K562 (cell line): Measurements from ENCODE around the gene NUP85. TPM values are rescaled to one million over a fixed set of nuclear protein-coding genes. Genes with fewer than 3 reads are reported as not detected.

Source experiments
- ATAC-seq: fragments of 200-7000 bp; cut with Tn5 transposase; 3 replicates; pipeline ENCODE4 v1.9.1; 2020; ENCODE audit warnings: moderate library complexity
- BruUV-seq: library from RNA; stranded (reverse); fragments of 400-500 nt; replicated peaks from 2 replicates; lab custom pipeline; 2021; lab: Mats Ljungman, UMichigan
- CTCF ChIA-PET: fragments of 300-600 bp; formaldehyde crosslinking; extraction: SDS; loops from one replicate; lab custom pipeline; 2021; ENCODE audit warnings: low intra/inter-chr PET ratio; lab: Yijun Ruan, JAX
- POLR2A ChIA-PET: fragments of 300-600, 350-650 bp; sonication (Branson Sonifier 250); formaldehyde crosslinking; extraction: SDS; loops from one replicate; lab custom pipeline; 2021; ENCODE audit warnings: antibody characterized with exemption, inconsistent platforms; lab: Yijun Ruan, JAX
- DNase-seq, 4 experiments: peaks; one replicate each; pipeline versions ENCODE4 v3.0.0 to v3.0.0-alpha.2; 2011 to 2018; ENCODE audit warnings: low spot score in 3 of 4, mixed read lengths in 3 of 4; ENCODE audit errors: extremely low read depth in 1 of 4
- FAIRE-seq: peaks from 2 replicates; lab custom pipeline; 2011; peaks lifted over from hg19 to GRCh38; lab: Jason Lieb, UNC
- H2AFZ ChIP-seq: 2 replicates; pipeline ENCODE4 v1.6.0; 2011; ENCODE audit warnings: low read depth, low read length, control low read depth, inconsistent platforms
- H3K27ac ChIP-seq: fragments of 200-600 bp; 3 replicates; pipeline ENCODE4 v1.8.0; 2011; ENCODE audit warnings: low read depth, mild to moderate bottlenecking, control low read depth, inconsistent platforms, low read length, moderate library complexity, mixed read lengths; ENCODE audit errors: extremely low read depth
- H3K27me3 ChIP-seq, 2 experiments: fragments of 300-600 bp in 1 of 2; 2 replicates in 1 of 2; 3 replicates in 1 of 2; pipeline versions ENCODE4 v1.6.0 to v1.8.0; 2011; ENCODE audit warnings: inconsistent platforms in 2 of 2, low read length in 2 of 2, mild to moderate bottlenecking in 1 of 2, mixed read lengths in 1 of 2, moderate library complexity in 1 of 2; ENCODE audit not compliant: control insufficient read depth in 2 of 2, insufficient read depth in 2 of 2
- H3K36me3 ChIP-seq: fragments of 300-600 bp; 3 replicates; pipeline ENCODE4 v1.8.0; 2011; ENCODE audit warnings: mild to moderate bottlenecking, low read length, inconsistent platforms; ENCODE audit not compliant: control insufficient read depth, insufficient read depth
- H3K4me1 ChIP-seq, 2 experiments: fragments of 200-600 bp in 1 of 2; replicated peaks in 1 of 2; 2 replicates in 1 of 2; 3 replicates in 1 of 2; pipeline versions ENCODE4 v1.5.1 to v1.8.0; 2011; ENCODE audit warnings: inconsistent platforms in 2 of 2, low read length in 2 of 2, mild to moderate bottlenecking in 1 of 2, mixed read lengths in 1 of 2, moderate library complexity in 1 of 2; ENCODE audit not compliant: control insufficient read depth in 2 of 2, insufficient read depth in 2 of 2
- H3K4me2 ChIP-seq: 2 replicates; pipeline ENCODE4 v1.6.1; 2011; ENCODE audit warnings: low read length, control low read depth, inconsistent platforms, mixed read lengths; ENCODE audit not compliant: insufficient read depth
- H3K4me3 ChIP-seq: fragments of 200-600 bp; sonication (generic), shearing (Covaris generic); 2 replicates; pipeline ENCODE4 v1.5.1; 2016; ENCODE audit warnings: control low read depth, inconsistent platforms
- H3K79me2 ChIP-seq: fragments of 200-600 bp; 3 replicates; pipeline ENCODE4 v1.8.0; 2011; ENCODE audit warnings: low read length, inconsistent platforms; ENCODE audit not compliant: control insufficient read depth, insufficient read depth
- H3K9ac ChIP-seq, 2 experiments: 2 replicates each; pipeline versions ENCODE4 v1.6.0 to v1.6.1; 2011; ENCODE audit warnings: low read depth in 2 of 2, low read length in 2 of 2, control low read depth in 1 of 2, inconsistent platforms in 1 of 2, mild to moderate bottlenecking in 1 of 2, mixed read lengths in 1 of 2; ENCODE audit not compliant: insufficient read depth in 1 of 2
- H3K9me1 ChIP-seq: one replicate; pipeline ENCODE4 v1.6.0; 2011; ENCODE audit warnings: inconsistent platforms, mild to moderate bottlenecking, low read length, moderate library complexity; ENCODE audit not compliant: control insufficient read depth, insufficient read depth
- H3K9me3 ChIP-seq: replicated peaks from 2 replicates; pipeline ENCODE4 v1.5.1; 2011; ENCODE audit warnings: low read depth, low read length, inconsistent platforms; ENCODE audit not compliant: control insufficient read depth, insufficient read depth
- H4K20me1 ChIP-seq: replicated peaks from 2 replicates; pipeline ENCODE4 v1.6.1; 2011; ENCODE audit warnings: low read length, inconsistent platforms, mixed read lengths; ENCODE audit not compliant: control insufficient read depth, insufficient read depth
- BHLHE40 ChIP-seq: IDR thresholded peaks from 2 replicates; pipeline ENCODE4 v1.6.1; 2011; ENCODE audit warnings: low read length, improper control_type of control experiment
- BRF1 ChIP-seq: IDR thresholded peaks from 3 replicates; pipeline ENCODE4 v1.6.1; 2011; ENCODE audit warnings: borderline replicate concordance, mild to moderate bottlenecking; ENCODE audit not compliant: insufficient read length; ENCODE audit errors: extremely low read depth
- CREBBP ChIP-seq: IDR thresholded peaks from one replicate; pipeline ENCODE4 v1.6.1; 2012; ENCODE audit warnings: low read depth, mild to moderate bottlenecking, control low read depth, inconsistent platforms, low read length
- GABPA ChIP-seq: fragments of 200-800 bp; sonication (Bioruptor generic); conservative IDR thresholded peaks from 2 replicates; pipeline ENCODE4 v1.6.1; 2016; ENCODE audit warnings: low read depth, missing genetic modification characterization, missing compliant biosample characterization
- GATA2 ChIP-seq: sonication (generic); formaldehyde crosslinking; IDR thresholded peaks from 2 replicates; pipeline ENCODE4 v1.4.0; 2020; ENCODE audit warnings: mild to moderate bottlenecking, missing genetic modification reagents
- HDAC1 ChIP-seq, 2 experiments: fragments of 450-650 bp; IDR thresholded peaks; 2 replicates each; pipeline ENCODE4 v1.6.1; 2016 to 2017; ENCODE audit warnings: inconsistent platforms in 1 of 2, mild to moderate bottlenecking in 1 of 2, moderate library complexity in 1 of 2
- HINFP ChIP-seq: fragments of 450-650 bp; conservative IDR thresholded peaks from 2 replicates; pipeline ENCODE4 v1.6.1; 2016; ENCODE audit warnings: missing genetic modification characterization, low read depth, mild to moderate bottlenecking, control low read depth, missing compliant biosample characterization
- HMG20A ChIP-seq: fragments of 450-650 bp; formaldehyde crosslinking; conservative IDR thresholded peaks from 2 replicates; pipeline ENCODE4 v1.4.0; 2020; ENCODE audit warnings: mild to moderate bottlenecking, mixed read lengths
- JUN ChIP-seq, 2 experiments: sonication (generic) in 1 of 2; formaldehyde crosslinking in 1 of 2; IDR thresholded peaks; 2 replicates each; pipeline versions ENCODE4 v1.6.1 to v1.8.0; 2012 to 2022; ENCODE audit warnings: borderline replicate concordance in 2 of 2, mild to moderate bottlenecking in 2 of 2, improper control_type of control experiment in 1 of 2, low read depth in 1 of 2, low read length in 1 of 2, missing genetic modification reagents in 1 of 2
- LARP7 ChIP-seq: fragments of 450-650 bp; IDR thresholded peaks from 2 replicates; pipeline ENCODE4 v1.6.1; 2016
- NCOA6 ChIP-seq: fragments of 450-650 bp; IDR thresholded peaks from 2 replicates; pipeline ENCODE4 v1.6.1; 2017; ENCODE audit warnings: mild to moderate bottlenecking
- NFATC3 ChIP-seq: fragments of 450-650 bp; IDR thresholded peaks from 2 replicates; pipeline ENCODE4 v1.6.1; 2017; ENCODE audit warnings: mild to moderate bottlenecking
- NR0B1 ChIP-seq: fragments of 450-650 bp; IDR thresholded peaks from one replicate; pipeline ENCODE4 v1.6.1; 2018; ENCODE audit warnings: mild to moderate bottlenecking, moderate library complexity; ENCODE audit not compliant: partially characterized antibody
- PHF20 ChIP-seq: fragments of 450-650 bp; IDR thresholded peaks from 2 replicates; pipeline ENCODE4 v1.6.1; 2018; ENCODE audit not compliant: partially characterized antibody
- SMAD2 ChIP-seq: fragments of 150-350 bp; IDR thresholded peaks from 2 replicates; pipeline ENCODE4 v1.6.1; 2014; ENCODE audit warnings: low read depth, mild to moderate bottlenecking, low read length
- TFAP4 ChIP-seq: sonication (generic); formaldehyde crosslinking; IDR thresholded peaks from 2 replicates; pipeline ENCODE4 v1.8.0; 2022; ENCODE audit warnings: missing genetic modification reagents, mild to moderate bottlenecking, moderate library complexity, borderline replicate concordance
- ZNF140 ChIP-seq: fragments of 250-450 bp; sonication (Bioruptor Pico); IDR thresholded peaks from 2 replicates; pipeline ENCODE4 v1.8.0; 2021; ENCODE audit warnings: moderate library complexity, mild to moderate bottlenecking, inconsistent platforms
- ZNF551 ChIP-seq: fragments of 250-450 bp; sonication (Bioruptor Pico); IDR thresholded peaks from 2 replicates; pipeline ENCODE4 v1.5.0; 2021; ENCODE audit warnings: mild to moderate bottlenecking, moderate library complexity
- WGBS: fragments of 100-300 bp; shearing (Covaris generic); methylation state at CpG from one replicate; pipeline ENCODE4 v1.1.6; 2016; ENCODE audit warnings: low coverage, mixed read lengths; ENCODE audit not compliant: insufficient coverage; ENCODE audit errors: missing lambda C conversion rate; 5-methylcytosine and 5-hydroxymethylcytosine counted together
- in situ Hi-C: fragments of 300-500 bp; cut with MboI; formaldehyde crosslinking; loops from 4 replicates; pipeline ENCODE4 v1.15.0; 2018; ENCODE audit warnings: inconsistent platforms, mixed read lengths
- intact Hi-C: fragments of 100-400 bp; cut with micrococcal nuclease; formaldehyde crosslinking; loops from 2 replicates; pipeline ENCODE4 v1.14.2; 2022
- polyA plus RNA-seq, 8 experiments: library from polyadenylated mRNA; depleted of rRNA in 4 of 8; stranded (reverse) in 5 of 8; unstranded in 3 of 8; fragments of >200 nt; fragmentation: Nextera tagmentation in 2 of 8; fragmentation: Illumina TruSeq in 1 of 8; extraction: Ambion mirVana in 2 of 8; extraction: Trizol in 1 of 8; gene quantifications; 2 replicates each; pipeline versions ENCODE4 v1.2.1 to v1.2.3, GENCODE V29; 2011 to 2014; ENCODE audit warnings: inconsistent platforms in 1 of 8, missing spikeins in 1 of 8
- total RNA-seq, 7 experiments: library from RNA; depleted of rRNA in 6 of 7; stranded (reverse); fragments of >200 nt in 6 of 7; fragmentation: Illumina TruSeq in 2 of 7; extraction: Trizol in 2 of 7; gene quantifications; 2 replicates each; pipeline versions ENCODE4 v1.2.1 to v1.2.3, GENCODE V29; 2011 to 2021; ENCODE audit warnings: low replicate concordance in 1 of 7

NUP85 gene
- total and polyA plus RNA-seq, 9 of the 15 experiments (the other 6 are each of a cell fraction or from before 2014, with no cell fraction given), result 50.2 to 177 (median 110) TPM

- FAIRE-seq (peak; percentile 84), ATAC-seq (peak; percentile 92), DNase-seq (peak; percentile 98 to 99 (median 99))
- H3K4me3 ChIP-seq, result peak within 1 kb of the TSS; percentile 100
- H3K36me3 ChIP-seq, result peaks cover 33% of the 10 kb centered on the region
- no peaks in the 10 kb centered on the region for H3K9me3 ChIP-seq
- H2AFZ ChIP-seq, result peak within 1 kb of the TSS; percentile 96
- H3K9ac ChIP-seq, result peak within 1 kb of the TSS; percentile 94 to 99
- intact Hi-C loops, result loop anchor here (5.0 kb wide), 1 partner anchor 51 kb away; the partner anchor contains the start of gene NT5C
- ChIA-PET POLR2A (interaction anchor here (0.6 to 2.2 kb wide), 19 partner anchors 8 to 185 kb away, joined by 3 to 17 read pairs (median 4); partner anchors contain the start of genes GGA3, JPT1, MIF4GD and NUP85), CTCF (no interaction called here)
- under 1% methylated on average over 49 of the region's 92 CpGs for WGBS
- H3K27me3 ChIP-seq, result no peaks in the 10 kb centered on the region
- no peaks in the 10 kb centered on the region for H4K20me1 ChIP-seq
- peak within 1 kb of the TSS; percentile 86 for H3K4me2 ChIP-seq
- H3K4me1 ChIP-seq, result peaks cover 18 to 26% of the 10 kb centered on the region in 2 experiments; a peak in 4 of 5 replicates
- H3K9me1 ChIP-seq, result no peaks in the 10 kb centered on the region
- in situ Hi-C loops, result no loop called here
- H3K27ac ChIP-seq, result peak within 1 kb of the TSS; percentile 100
- H3K79me2 ChIP-seq, result peaks cover 58% of the 10 kb centered on the region
- no TSS peak for BruUV-seq
- TF ChIP-seq HINFP (tag) (peak; percentile 90), CREBBP (no peak), GABPA (tag) (peak; percentile 64), SMAD2 (no peak), BHLHE40 (no peak), PHF20 (no peak), NR0B1 (no peak), JUN (IDR thresholded peaks at IDR 0.05; ENCODE audit: borderline replicate concordance, low read depth, low read length) (no peak), JUN (CRISPR knock-in tag; IDR thresholded peaks at IDR 0.05; ENCODE audit: borderline replicate concordance) (no peak), LARP7 (no peak), HDAC1 (IDR thresholded peaks at IDR 0.05) (no peak), ZNF140 (peak; percentile 45; the same call in 1 of the 2 replicates), BRF1 (no peak), ZNF551 (CRISPR knock-in tag) (no peak), HMG20A (no peak), NCOA6 (peak; percentile 86), GATA2 (CRISPR knock-in tag) (no peak), NFATC3 (no peak), TFAP4 (CRISPR knock-in tag) (peak; percentile 47)
Measured at GRCh38 chr17:75182569-75183436, 22.7 kb upstream of the NUP85 start, which contains the start of gene SUMO2. Gene SUMO2, minus strand, starts transcription at chr17:75182959. Its CDS starts 125 bp downstream, at chr17:75182834.
